GM18907 (cell line): Measurements from ENCODE around the gene MASP1.

Experiments
- ATAC-seq: cut with Tn5 transposase; IDR thresholded peaks from one replicate; pipeline ENCODE4 v1.9.1; 2021; ENCODE audit warnings: mild to moderate bottlenecking, moderate library complexity; ENCODE audit not compliant: unreplicated experiment

Gene MASP1

GRCh38 chr3:187295316-187296034 lies 3.9 kb upstream of the MASP1 start:
- ATAC-seq: no peak

GRCh38 chr3:187293516-187294430 lies 2.2 kb upstream of the MASP1 start:
- ATAC-seq: no peak

GRCh38 chr3:187292631-187293515 lies 1.3 kb upstream of the MASP1 start:
- ATAC-seq: no peak

- no peak for ATAC-seq
These were observed 644 bp upstream of the MASP1 start for GRCh38 chr3:187292181-187292580.

GRCh38 chr3:187291001-187291511 lies 481 bp downstream of the MASP1 start:
- ATAC-seq: no peak

GRCh38 chr3:187290503-187290902 lies 1.0 kb downstream of the MASP1 start:
- no peak for ATAC-seq

GRCh38 chr3:187288855-187289605 lies 2.5 kb downstream of the MASP1 start:
- no peak for ATAC-seq

GRCh38 chr3:187288131-187288854 lies 3.2 kb downstream of the MASP1 start:
- ATAC-seq: no peak

GRCh38 chr3:187287256-187287655 lies 4.3 kb downstream of the MASP1 start:
- ATAC-seq: no peak

GRCh38 chr3:187286467-187287059 lies 5.0 kb downstream of the MASP1 start:
- no peak for ATAC-seq

- ATAC-seq: no peak
These were observed 10.3 kb downstream of the MASP1 start for GRCh38 chr3:187281191-187281714.

GRCh38 chr3:187280644-187281043 lies 10.9 kb downstream of the MASP1 start:
- no peak for ATAC-seq

GRCh38 chr3:187277129-187277462 lies 14.4 kb downstream of the MASP1 start:
- no peak for ATAC-seq

- ATAC-seq: no peak
These were observed 15.0 kb downstream of the MASP1 start for GRCh38 chr3:187276397-187277128.

GRCh38 chr3:187274977-187275338 lies 16.6 kb downstream of the MASP1 start:
- no peak for ATAC-seq

- no peak for ATAC-seq
These were observed 17.1 kb downstream of the MASP1 start for GRCh38 chr3:187274315-187274976.

GRCh38 chr3:187271582-187271981 lies 20.0 kb downstream of the MASP1 start:
- no peak for ATAC-seq

GRCh38 chr3:187269486-187269885 lies 22.1 kb downstream of the MASP1 start:
- ATAC-seq: no peak
